ENCODE measurements around the gene GRK4.

DNA sequence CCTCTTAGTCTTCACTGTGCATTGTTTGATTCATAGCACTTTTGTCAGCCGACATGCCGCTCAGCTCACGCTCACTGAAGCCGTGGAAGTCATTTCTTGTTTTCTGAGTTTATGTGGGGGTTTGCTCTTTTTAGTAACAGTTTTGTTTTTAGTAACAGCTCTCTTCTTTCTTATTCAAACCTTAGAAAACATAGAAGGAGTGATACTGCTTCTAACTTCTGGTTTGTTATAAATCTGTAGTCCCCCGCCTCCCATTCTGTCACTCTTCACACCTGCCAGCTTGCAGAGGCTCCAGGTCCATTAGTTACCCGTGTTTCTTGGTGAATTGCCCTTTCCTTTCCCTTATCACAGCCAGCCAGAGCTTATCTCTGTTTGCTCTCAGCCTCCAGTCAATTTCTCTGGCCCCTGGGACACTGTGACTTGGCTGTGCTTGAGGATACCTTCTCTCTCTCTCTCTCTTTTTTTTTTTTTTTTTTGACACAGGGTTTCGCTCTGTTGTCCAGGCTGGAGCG lies 50.5 kb downstream of the GRK4 start:
- TF ChIP-seq, protein P1, sequence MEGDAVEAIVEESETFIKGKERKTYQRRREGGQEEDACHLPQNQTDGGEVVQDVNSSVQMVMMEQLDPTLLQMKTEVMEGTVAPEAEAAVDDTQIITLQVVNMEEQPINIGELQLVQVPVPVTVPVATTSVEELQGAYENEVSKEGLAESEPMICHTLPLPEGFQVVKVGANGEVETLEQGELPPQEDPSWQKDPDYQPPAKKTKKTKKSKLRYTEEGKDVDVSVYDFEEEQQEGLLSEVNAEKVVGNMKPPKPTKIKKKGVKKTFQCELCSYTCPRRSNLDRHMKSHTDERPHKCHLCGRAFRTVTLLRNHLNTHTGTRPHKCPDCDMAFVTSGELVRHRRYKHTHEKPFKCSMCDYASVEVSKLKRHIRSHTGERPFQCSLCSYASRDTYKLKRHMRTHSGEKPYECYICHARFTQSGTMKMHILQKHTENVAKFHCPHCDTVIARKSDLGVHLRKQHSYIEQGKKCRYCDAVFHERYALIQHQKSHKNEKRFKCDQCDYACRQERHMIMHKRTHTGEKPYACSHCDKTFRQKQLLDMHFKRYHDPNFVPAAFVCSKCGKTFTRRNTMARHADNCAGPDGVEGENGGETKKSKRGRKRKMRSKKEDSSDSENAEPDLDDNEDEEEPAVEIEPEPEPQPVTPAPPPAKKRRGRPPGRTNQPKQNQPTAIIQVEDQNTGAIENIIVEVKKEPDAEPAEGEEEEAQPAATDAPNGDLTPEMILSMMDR (IDR thresholded peaks at IDR 0.05): no peak
- TF ChIP-seq POLR2A (IDR thresholded peaks at IDR 0.05): no peak
